Right atrium auricular region (tissue), 2 donors: Measurements from ENCODE around the gene ATP1B3. TPM values are rescaled to one million over a fixed set of nuclear protein-coding genes. Genes with fewer than 3 reads are reported as not detected.

Source experiments
- DNase-seq: peaks from one replicate; pipeline ENCODE4 v3.0.0-alpha.2; 2019; ENCODE audit warnings: low spot score
- H3K27ac ChIP-seq, 2 donors: fragments of 200-600 bp; sonication (generic); 1 replicate in 1 of 2; 2 replicates in 1 of 2; pipeline ENCODE4 v1.5.1; 2016 to 2019
- H3K27me3 ChIP-seq, 2 donors: fragments of 200-600 bp; sonication (generic); one replicate each; pipeline versions ENCODE4 v1.5.1 to v1.6.0; 2017 to 2019
- H3K36me3 ChIP-seq: fragments of 200-600 bp; sonication (generic); one replicate; pipeline ENCODE4 v1.5.1; 2016
- H3K4me1 ChIP-seq, 2 donors: fragments of 200-600 bp; sonication (generic); one replicate each; pipeline versions ENCODE4 v1.5.1 to v1.6.0; 2017 to 2019
- H3K4me3 ChIP-seq, 2 donors: fragments of 200-600 bp; sonication (generic); 1 replicate in 1 of 2; 2 replicates in 1 of 2; pipeline ENCODE4 v1.5.1; 2017 to 2019; ENCODE audit warnings: mild to moderate bottlenecking in 1 of 2, moderate library complexity in 1 of 2
- H3K9me3 ChIP-seq, 2 donors: fragments of 200-600 bp; sonication (generic); one replicate each; pipeline ENCODE4 v1.5.1; 2019
- CTCF ChIP-seq, 2 donors: fragments of 200-600 bp; sonication (generic); IDR thresholded peaks; one replicate each; pipeline ENCODE4 v1.5.1; 2019; ENCODE audit warnings: antibody characterized with exemption in 2 of 2
- total RNA-seq, 2 donors: library from RNA; depleted of rRNA; stranded (reverse); fragments of >200 nt; gene quantifications; one replicate each; pipeline ENCODE4 v1.1.0, GENCODE V29; 2016

Gene ATP1B3
- total RNA-seq, 2 donors from 2014 or later: 33.7 to 44.7 TPM

GRCh38 chr3:141940194-141940776 is 63.8 kb downstream of the ATP1B3 start:
- H3K9me3 ChIP-seq: no peaks in the 10 kb centered on the region
- no peak overlapping the region for H3K27ac ChIP-seq
- no peaks in the 10 kb centered on the region for H3K4me1 ChIP-seq
- no peak overlapping the region for H3K4me3 ChIP-seq
- H3K27me3 ChIP-seq: no peaks in the 10 kb centered on the region
- DNase-seq: no peak
- TF ChIP-seq CTCF (IDR thresholded peaks at IDR 0.05): no peak
- no peaks in the 10 kb centered on the region for H3K36me3 ChIP-seq

GRCh38 chr3:141941093-141941492 is 64.7 kb downstream of the ATP1B3 start:
- Histone ChIP-seq H3K4me3 (no peak overlapping the region), H3K27ac (no peak overlapping the region), H3K4me1 (no peaks in the 10 kb centered on the region), H3K27me3 (no peaks in the 10 kb centered on the region), H3K9me3 (no peaks in the 10 kb centered on the region), H3K36me3 (no peaks in the 10 kb centered on the region)
- TF ChIP-seq CTCF (IDR thresholded peaks at IDR 0.05): no peak
- no peak for DNase-seq

- H3K9me3 ChIP-seq: no peaks in the 10 kb centered on the region
- no peak for DNase-seq
- no peak for TF ChIP-seq CTCF (IDR thresholded peaks at IDR 0.05)
- no peak overlapping the region for H3K4me3 ChIP-seq
- no peaks in the 10 kb centered on the region for H3K36me3 ChIP-seq
- H3K27me3 ChIP-seq: no peaks in the 10 kb centered on the region
- H3K4me1 ChIP-seq: no peaks in the 10 kb centered on the region
- H3K27ac ChIP-seq: no peak overlapping the region
Observed at GRCh38 chr3:141942006-141942405, 65.6 kb downstream of the ATP1B3 start.

- Histone ChIP-seq H3K27ac (no peak overlapping the region), H3K36me3 (no peaks in the 10 kb centered on the region), H3K9me3 (no peaks in the 10 kb centered on the region), H3K27me3 (no peaks in the 10 kb centered on the region), H3K4me1 (no peaks in the 10 kb centered on the region), H3K4me3 (no peak overlapping the region)
- no peak for TF ChIP-seq CTCF (IDR thresholded peaks at IDR 0.05)
- no peak for DNase-seq
Observed at GRCh38 chr3:141945726-141946485, 69.5 kb downstream of the ATP1B3 start.

- DNase-seq: no peak
- no peaks in the 10 kb centered on the region for H3K27me3 ChIP-seq
- H3K9me3 ChIP-seq: no peaks in the 10 kb centered on the region
- no peak overlapping the region for H3K27ac ChIP-seq
- no peaks in the 10 kb centered on the region for H3K4me1 ChIP-seq
- TF ChIP-seq CTCF (IDR thresholded peaks at IDR 0.05): no peak
- H3K36me3 ChIP-seq: no peaks in the 10 kb centered on the region
- H3K4me3 ChIP-seq: no peak overlapping the region
Observed at GRCh38 chr3:141949399-141949798, 73.0 kb downstream of the ATP1B3 start.
